SK-N-MC (cell line): ENCODE data around the gene PLAGL2.

Experiments
- EZH2 ChIP-seq: fragments of 200-600 bp; sonication (generic); IDR thresholded peaks from one replicate; pipeline ENCODE4 v1.6.1; 2017; ENCODE audit warnings: antibody characterized with exemption
- FOXP2 ChIP-seq: optimal IDR thresholded peaks from 2 replicates; pipeline ENCODE3; 2011; ENCODE audit warnings: mild to moderate bottlenecking, moderate library complexity; ENCODE audit not compliant: insufficient read depth; ENCODE audit errors: extremely low read length, control extremely low read depth
- POLR2AphosphoS5 ChIP-seq: IDR thresholded peaks from 2 replicates; pipeline ENCODE4 v1.6.1; 2012; ENCODE audit warnings: mild to moderate bottlenecking, low read depth, low read length, borderline replicate concordance

DNA sequence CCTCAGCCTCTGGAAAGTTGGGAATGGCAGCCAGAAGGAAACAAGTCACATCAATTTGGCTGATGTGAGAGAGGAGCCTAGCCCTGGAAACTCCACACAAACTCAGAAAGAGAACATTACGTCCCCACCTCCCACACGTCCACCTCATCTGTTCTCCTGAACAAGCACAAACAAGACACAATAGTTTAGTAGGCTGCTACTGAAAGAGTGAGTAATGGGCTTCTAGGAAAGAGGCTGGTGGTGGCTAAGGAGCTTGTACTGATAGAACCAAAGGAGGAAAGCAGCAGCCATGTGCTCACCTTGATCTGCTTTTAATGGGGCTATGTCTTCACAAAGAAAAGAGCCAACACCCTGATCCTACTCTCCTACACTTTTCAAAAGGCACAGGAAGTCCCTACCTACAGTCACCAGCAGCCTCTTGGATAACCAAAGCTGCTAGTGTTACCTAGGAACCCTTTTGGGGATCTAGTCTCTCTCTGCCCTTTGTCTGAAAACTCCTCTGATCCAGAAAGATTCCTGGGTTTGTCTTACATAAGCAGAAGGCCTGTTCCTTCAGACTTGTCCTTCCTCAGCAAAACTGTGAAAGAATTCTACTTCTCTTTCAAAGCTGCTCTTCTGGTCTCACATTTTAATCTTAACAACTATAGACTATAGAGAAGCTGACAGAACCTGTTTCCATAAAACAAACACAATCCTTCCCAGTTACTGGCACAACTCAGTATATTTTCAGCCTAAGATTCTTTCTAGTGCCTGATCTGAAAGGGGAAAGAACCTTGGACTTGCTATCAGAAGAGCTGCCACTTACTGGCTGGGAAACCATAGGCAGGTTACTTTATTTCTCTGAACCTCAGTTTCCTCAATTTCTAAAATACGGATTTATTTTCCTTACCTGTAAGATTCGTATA is 3.1 kb downstream of the PLAGL2 start:
- TF ChIP-seq EZH2 (no peak), POLR2AphosphoS5 (no peak), FOXP2 (no peak)
